Bronchial epithelial cell (primary cell): ENCODE measurements around the gene AADACL4. TPM values are rescaled to one million over a fixed set of nuclear protein-coding genes. Genes with fewer than 3 reads are reported as not detected.
"Not testable (repeated sequence)": the region's sequence is repeated elsewhere in the genome, so short reads cannot be mapped to it uniquely, and the experiment has no call there.

ENCODE experiments used
- DNase-seq: peaks from one replicate; pipeline ENCODE4 v3.0.0-alpha.2; 2010; ENCODE audit warnings: low read depth
- FAIRE-seq: peaks from 2 replicates; lab custom pipeline; 2011; peaks lifted over from hg19 to GRCh38; lab: Jason Lieb, UNC
- H3K27me3 ChIP-seq: 2 replicates; pipeline ENCODE4 v1.5.1; 2011; ENCODE audit warnings: low read length; ENCODE audit not compliant: control insufficient read depth, insufficient read depth
- H3K36me3 ChIP-seq: 2 replicates; pipeline ENCODE4 v1.5.1; 2011; ENCODE audit warnings: low read length; ENCODE audit not compliant: control insufficient read depth, insufficient read depth
- H3K4me3 ChIP-seq: 2 replicates; pipeline ENCODE4 v1.5.1; 2011; ENCODE audit warnings: mild to moderate bottlenecking, low read depth, low read length, control low read depth
- CTCF ChIP-seq: IDR thresholded peaks from 2 replicates; pipeline ENCODE4 v1.5.1; 2011; ENCODE audit warnings: mild to moderate bottlenecking, moderate library complexity, low read length, control low read depth, inconsistent platforms; ENCODE audit not compliant: insufficient read depth, severe bottlenecking
- total RNA-seq: library from RNA; depleted of rRNA; stranded (reverse); fragments of >200 nt; gene quantifications from 2 replicates; pipeline ENCODE4 v1.2.1, GENCODE V29; 2014

The AADACL4 gene
- total RNA-seq, 1 donor from 2014 or later: not detected

DNA sequence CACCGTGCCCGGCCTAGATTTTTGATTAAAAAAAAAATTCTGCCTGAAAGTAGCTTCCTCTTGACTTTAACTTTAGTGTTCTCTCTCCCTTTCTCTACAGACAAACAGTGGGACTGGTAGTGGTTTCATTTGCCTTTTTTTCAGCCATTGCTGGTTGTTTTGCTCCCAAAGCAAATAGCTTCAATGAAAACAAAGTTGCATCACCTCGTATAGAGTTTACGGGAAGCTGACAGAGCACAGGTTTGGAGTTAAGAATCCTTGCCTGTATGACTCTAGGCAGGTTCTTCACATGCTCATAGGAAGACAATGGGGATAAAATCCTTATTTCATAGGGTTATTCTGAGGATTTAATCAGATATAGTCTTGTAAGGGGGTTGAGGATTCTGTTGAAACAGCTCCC lies 21.6 kb downstream of the AADACL4 start:
- FAIRE-seq (no peak), DNase-seq (no peak)
- Histone ChIP-seq H3K4me3 (no peak overlapping the region), H3K36me3 (no peaks in the 10 kb centered on the region), H3K27me3 (no peaks in the 10 kb centered on the region)
- TF ChIP-seq CTCF: no peak

DNA sequence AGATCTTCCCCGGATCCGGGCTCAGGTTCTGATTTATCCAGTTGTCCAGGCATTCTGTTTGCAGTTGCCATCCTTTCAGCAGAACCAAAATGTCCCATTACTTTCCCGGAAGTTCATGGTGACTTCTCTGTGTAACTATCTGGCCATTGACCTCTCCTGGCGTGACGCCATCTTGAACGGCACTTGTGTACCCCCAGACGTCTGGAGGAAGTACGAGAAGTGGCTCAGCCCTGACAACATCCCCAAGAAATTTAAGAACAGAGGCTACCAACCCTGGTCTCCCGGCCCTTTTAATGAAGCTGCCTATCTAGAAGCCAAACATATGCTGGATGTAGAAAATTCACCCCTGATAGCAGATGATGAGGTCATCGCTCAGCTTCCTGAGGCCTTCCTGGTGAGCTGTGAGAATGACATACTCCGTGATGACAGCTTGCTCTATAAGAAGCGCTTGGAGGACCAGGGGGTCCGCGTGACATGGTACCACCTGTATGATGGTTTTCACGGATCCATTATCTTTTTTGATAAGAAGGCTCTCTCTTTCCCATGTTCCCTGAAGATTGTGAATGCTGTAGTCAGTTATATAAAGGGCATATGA lies 22.4 kb downstream of the AADACL4 start:
- FAIRE-seq (no peak), DNase-seq (no peak)
- TF ChIP-seq CTCF: no peak
- H3K4me3 ChIP-seq: no peak overlapping the region
- no peaks in the 10 kb centered on the region for H3K36me3 ChIP-seq
- no peaks in the 10 kb centered on the region for H3K27me3 ChIP-seq

- H3K36me3 ChIP-seq: no peaks in the 10 kb centered on the region
- no peak for TF ChIP-seq CTCF
- peak; percentile 32 for FAIRE-seq
- no peaks in the 10 kb centered on the region for H3K27me3 ChIP-seq
- peak; percentile 58 for DNase-seq
- no peak overlapping the region for H3K4me3 ChIP-seq
Observed at GRCh38 chr1:12669529-12670068, 25.7 kb downstream of the AADACL4 start.

GRCh38 chr1:12674358-12674757 lies 30.5 kb downstream of the AADACL4 start:
- no peak for FAIRE-seq
- DNase-seq: no peak
- H3K27me3 ChIP-seq: no peaks in the 10 kb centered on the region
- no peaks in the 10 kb centered on the region for H3K36me3 ChIP-seq
- TF ChIP-seq CTCF: no peak
- H3K4me3 ChIP-seq: no peak overlapping the region

DNA sequence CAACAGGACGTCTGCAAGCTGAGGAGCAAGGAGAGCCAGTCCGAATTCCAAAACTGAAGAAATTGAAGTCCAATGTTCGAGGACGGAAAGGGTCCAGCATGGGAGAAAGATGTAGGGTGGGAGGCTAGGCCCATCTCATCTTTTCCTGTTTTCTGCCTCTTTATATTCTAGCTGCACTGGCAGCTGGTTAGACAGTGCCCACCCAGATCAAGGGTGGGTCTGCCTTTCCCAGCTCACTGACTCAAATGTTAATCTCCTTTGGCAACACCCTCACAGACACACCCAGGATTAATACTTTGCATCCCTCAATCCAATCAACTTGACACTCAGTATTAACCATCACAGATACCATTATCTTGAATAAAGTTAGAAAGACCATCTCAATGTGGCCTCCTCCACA lies 32.2 kb downstream of the AADACL4 start:
- H3K27me3 ChIP-seq, H3K36me3 ChIP-seq, FAIRE-seq, H3K4me3 ChIP-seq, DNase-seq: not testable (repeated sequence)

- no peak for TF ChIP-seq CTCF
- Histone ChIP-seq H3K4me3 (no peak overlapping the region), H3K36me3 (no peaks in the 10 kb centered on the region), H3K27me3 (no peaks in the 10 kb centered on the region)
- DNase-seq (no peak), FAIRE-seq (no peak)
Observed at GRCh38 chr1:12677565-12677964, 33.7 kb downstream of the AADACL4 start.
